Cortex of kidney (tissue), 1 donor: ENCODE measurements around the gene POP4.

Source experiments
- DNase-seq: peaks from one replicate; lab custom pipeline; 2025; lab: John Stamatoyannopoulos, UW

Gene POP4

DNA sequence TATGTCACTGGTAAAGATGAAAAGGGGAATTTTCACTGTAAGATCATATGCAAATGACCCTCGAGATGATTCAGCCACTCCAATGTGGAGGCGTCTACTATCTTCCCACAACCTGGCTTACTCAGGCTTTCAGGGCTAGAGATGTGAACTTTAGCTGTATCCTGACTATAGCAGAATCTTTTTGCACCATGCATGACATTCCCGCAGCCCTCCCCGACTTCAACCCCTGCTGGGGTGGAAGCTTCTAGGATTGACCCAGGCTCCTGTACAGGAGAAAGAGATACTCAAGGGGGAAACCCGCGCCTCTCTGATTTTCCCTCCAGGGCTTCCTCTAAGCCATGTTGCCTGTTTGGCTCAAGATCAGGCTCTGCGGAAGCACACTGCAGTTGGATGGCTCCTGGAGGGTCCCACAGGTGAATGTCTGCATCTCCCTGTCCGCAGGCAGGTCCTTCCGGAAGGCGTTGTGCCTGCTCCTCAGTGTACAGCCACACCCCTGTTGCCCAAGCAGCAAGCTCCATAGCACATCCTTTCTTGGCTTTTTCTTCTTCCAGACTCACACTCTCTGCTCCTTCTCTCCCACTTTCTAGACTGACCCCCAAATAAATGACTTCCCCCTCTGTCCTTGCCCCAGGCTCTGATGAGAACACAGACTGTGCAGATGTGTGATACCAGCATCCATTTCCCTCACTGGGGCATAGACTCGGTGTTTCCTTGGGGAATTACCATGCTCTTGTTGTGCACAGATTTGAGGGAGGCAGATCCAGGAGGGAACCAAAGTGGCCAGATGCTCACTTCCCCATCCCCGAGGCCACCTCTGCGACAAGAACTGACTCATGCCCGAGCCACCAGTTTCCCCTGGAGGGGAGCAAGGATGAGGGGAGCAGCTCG is 29.1 kb upstream of the POP4 start:
- no peak for DNase-seq

DNA sequence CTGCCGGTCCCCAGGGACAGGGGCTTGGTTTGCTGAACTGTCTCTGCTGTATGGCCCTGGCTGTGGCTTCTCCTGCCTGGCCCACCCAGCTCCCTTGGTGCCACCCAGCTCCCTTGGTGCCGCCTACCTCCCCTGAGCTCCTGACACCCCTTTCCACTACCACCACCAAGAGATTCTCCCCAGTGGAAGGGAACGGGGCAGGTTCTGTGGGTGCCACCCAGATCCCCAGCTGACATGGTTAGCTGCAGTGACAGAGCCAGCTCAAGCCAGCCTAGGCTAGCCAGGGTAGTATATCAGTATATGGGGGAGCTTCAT is 28.5 kb upstream of the POP4 start:
- no peak for DNase-seq

GRCh38 chr19:29578349-29578748 is 27.7 kb upstream of the POP4 start:
- no peak for DNase-seq

- DNase-seq = no peak
These were observed 26.7 kb upstream of the POP4 start for GRCh38 chr19:29579308-29579910.

DNA sequence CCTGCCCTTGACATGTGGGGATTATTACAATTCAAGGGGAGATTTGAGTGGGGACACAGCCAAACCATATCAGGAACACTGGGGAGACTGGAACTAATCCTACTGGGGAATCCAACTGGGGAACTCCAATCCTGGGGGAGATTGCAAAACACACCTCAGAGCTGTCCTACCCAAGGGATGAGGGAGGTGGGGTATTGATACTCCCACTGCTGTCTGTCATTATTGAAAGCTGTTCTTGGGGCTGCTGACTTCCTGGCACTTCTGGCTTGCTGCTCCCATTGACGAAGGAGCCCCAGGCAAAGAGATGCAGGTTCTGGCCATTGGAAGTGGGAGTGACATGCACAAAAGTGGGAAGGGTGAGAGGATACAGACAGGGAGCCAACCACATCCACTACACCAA is 24.7 kb upstream of the POP4 start:
- no peak for DNase-seq

GRCh38 chr19:29583196-29583999 is 22.7 kb upstream of the POP4 start:
- no peak for DNase-seq

DNA sequence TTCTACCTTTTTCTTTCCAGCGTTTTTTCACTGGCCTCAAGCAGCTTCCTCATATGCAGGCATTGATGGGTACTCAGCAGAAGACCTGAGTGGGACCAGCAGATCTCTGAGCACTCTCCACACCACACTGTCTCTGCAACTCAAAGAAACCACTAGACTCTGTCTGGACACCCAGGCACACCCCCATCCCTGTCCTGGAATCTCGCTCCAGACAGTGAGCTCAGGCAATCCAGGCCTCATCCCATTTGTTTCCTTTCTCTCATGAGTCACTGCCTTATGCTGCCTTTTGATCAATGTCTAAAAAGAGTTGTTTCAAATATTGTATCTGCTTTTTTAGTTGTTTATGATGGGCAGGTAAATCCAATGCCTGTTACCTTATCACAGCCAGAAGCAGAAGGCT is 19.7 kb upstream of the POP4 start:
- DNase-seq = no peak

- no peak for DNase-seq
These were observed 19.0 kb upstream of the POP4 start for GRCh38 chr19:29587059-29587458.

DNA sequence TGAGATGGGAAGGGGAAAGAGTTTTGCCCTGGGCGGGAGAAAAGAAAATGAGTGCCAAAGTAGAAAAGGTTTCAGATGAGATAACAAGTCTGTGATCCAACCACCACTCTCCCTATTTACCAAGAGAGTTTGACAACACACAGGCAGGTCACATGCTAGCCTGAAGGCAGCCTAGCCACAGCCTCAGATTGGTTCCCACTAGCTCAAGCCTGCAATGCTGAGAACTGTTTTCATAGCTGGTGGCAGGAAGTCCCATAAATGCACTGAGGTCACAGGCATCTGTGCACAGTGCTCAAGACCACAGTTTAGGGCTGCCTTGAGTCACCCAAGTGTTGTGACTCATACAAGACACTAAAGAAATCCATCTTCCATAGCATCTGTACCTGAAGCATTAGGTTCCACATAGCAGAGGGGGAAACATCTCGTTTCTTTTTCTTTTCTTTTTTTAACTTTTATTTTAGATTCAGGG is 18.5 kb upstream of the POP4 start:
- no peak for DNase-seq

DNA sequence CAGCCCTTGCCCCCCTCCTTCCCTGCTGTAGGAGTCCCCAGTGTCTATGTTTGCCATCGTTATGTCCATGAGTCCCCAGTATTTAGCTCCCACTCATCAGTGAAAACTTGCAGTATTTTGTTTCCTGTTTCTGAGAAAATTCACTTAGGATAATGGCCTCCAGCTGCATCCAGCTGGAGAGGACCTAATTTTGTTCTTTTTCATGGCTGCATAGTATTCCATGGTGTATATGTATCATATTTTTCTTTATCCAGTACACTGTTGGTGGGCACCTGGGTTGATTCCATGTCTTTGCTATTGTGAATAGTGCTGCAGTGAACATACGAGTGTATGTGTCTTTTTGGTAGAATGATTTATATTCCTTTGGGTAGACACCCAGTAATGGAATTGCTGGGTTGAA is 18.0 kb upstream of the POP4 start:
- DNase-seq = no peak

DNA sequence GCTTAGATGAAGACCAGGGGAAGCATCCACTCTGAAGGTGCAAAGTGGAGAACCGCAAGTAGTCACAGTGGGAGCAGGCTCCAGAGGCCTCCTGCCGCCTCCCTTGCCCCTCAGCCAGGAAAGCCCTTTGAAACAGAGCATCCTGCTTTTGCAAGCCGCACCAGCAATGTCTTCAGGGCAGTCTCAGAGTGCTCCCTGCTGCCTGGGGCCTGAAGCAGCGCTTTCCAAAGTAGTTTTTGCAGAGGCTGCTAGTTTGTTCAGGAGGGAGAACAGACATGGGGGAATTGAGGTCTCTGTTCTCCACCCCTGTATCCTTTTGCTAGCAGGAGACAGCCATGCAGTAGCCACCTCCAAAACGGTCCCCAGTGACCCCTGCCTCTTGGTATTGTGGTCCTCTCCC is 15.8 kb upstream of the POP4 start:
- DNase-seq = no peak

DNA sequence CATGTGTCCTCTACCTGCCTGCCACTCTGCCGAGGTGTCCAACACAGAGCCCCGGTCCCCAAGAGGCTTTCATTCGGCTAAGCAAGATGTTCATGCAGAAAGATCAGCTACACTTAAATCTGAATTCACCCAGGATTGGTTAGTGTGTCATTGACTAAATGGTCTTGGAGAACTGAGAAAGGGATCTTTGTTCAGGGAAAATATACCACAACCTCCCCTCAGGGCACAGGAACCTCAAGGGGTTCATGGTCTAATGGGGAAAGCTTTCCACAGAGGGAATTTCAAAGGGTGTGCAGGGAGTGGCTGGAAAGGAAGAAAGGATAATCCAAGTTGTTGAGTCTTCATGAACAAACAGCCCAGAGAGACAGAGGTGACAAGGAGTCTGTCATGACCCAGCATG is 14.4 kb upstream of the POP4 start:
- DNase-seq = no peak

- DNase-seq = no peak
These were observed 12.2 kb upstream of the POP4 start for GRCh38 chr19:29593869-29594268.

GRCh38 chr19:29596080-29596727 is 9.9 kb upstream of the POP4 start:
- no peak for DNase-seq

GRCh38 chr19:29596885-29597525 is 9.1 kb upstream of the POP4 start:
- DNase-seq = no peak

- no peak for DNase-seq
These were observed 8.0 kb upstream of the POP4 start for GRCh38 chr19:29598036-29598435.

DNA sequence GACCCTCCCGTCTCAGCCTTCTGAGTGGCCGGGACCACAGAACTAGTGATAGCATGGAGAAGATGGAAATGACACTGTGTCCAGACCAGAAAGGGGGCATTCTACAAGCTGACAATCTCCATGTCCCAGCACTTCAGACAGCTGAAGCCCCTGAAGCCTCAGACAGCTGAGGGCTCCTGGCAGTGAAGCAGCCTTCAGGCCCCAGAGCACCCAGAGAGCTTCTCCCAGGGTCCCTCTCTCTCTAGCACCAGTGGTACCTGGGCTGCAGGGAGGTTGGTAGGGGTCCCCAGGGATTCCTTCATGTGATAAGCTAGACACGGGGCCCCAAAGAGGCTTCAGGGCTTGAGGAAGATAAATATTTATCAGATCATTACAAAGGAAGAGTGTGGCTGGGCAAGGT is 7.6 kb upstream of the POP4 start:
- no peak for DNase-seq

- no peak for DNase-seq
These were observed 2.8 kb upstream of the POP4 start for GRCh38 chr19:29603308-29603707.

GRCh38 chr19:29606420-29606747 is 301 bp downstream of the POP4 start:
- DNase-seq = no peak

DNA sequence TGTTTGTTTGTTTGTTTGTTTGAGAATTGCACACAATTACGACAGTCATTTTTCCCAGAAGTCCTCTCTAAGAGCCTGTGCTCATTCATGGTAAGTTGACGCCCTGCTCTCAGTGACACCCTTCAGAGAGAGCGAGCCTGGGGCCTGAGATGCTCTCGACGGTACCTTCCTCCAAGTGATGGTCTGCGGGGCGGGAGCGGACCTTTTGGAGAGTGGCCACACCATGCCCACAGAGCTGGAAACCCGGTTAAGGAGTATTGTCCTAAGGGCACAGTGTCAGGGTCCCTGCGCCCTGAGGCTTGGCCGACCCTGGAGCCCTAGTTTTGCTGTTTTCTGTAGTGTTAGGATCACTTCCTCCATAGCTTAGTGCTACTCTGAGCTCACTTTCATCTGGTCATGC is 3.6 kb downstream of the POP4 start:
- DNase-seq = no peak

DNA sequence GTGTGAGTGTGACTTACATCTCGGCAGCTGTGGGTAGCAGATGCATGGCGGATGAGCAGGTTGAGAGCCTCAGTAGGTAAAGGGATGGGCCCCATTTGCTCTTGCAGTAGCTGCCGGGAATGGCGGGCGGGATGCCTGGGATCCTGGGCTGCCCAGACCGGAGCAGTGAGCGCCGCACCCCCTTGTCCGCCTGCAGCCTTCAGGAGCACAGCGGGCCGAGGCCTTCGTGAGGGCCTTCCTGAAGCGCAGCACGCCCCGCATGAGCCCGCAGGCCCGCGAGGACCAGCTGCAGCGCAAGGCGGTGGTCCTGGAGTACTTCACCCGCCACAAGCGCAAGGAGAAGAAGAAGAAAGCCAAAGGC is 4.1 kb downstream of the POP4 start:
- no peak for DNase-seq

GRCh38 chr19:29610574-29611271 is 4.6 kb downstream of the POP4 start:
- no peak for DNase-seq
